Activated CD8-positive, alpha-beta memory T cell treated with anti-CD3 and anti-CD28 coated beads, Interleukin-2, amount 50 U/mL, for 1 hour (primary cell): Measurements from ENCODE around the gene HGF.
"Not testable (repeated sequence)": the region's sequence is repeated elsewhere in the genome, so short reads cannot be mapped to it uniquely, and the experiment has no call there.

Experiments used
- DNase-seq: peaks from one replicate; pipeline ENCODE4 v3.0.0-alpha.2; 2020; ENCODE audit errors: extremely low read depth

Gene HGF

GRCh38 chr7:81776161-81776560 is 6.3 kb upstream of the HGF start:
- no peak for DNase-seq

- no peak for DNase-seq
These were observed 5.7 kb upstream of the HGF start for GRCh38 chr7:81775560-81775959.

GRCh38 chr7:81774551-81774950 is 4.7 kb upstream of the HGF start:
- no peak for DNase-seq

GRCh38 chr7:81770728-81771223 is 929 bp upstream of the HGF start:
- no peak for DNase-seq

- no peak for DNase-seq
These were observed 682 bp downstream of the HGF start for GRCh38 chr7:81768951-81769778.

- DNase-seq, result no peak
These were observed 1.9 kb downstream of the HGF start for GRCh38 chr7:81767926-81768325.

GRCh38 chr7:81761821-81762220 is 8.0 kb downstream of the HGF start:
- DNase-seq, result no peak

- no peak for DNase-seq
These were observed 8.8 kb downstream of the HGF start for GRCh38 chr7:81761031-81761430.

- DNase-seq, result no peak
These were observed 14.7 kb downstream of the HGF start for GRCh38 chr7:81754918-81755696.

GRCh38 chr7:81753392-81753791 is 16.5 kb downstream of the HGF start:
- no peak for DNase-seq

- DNase-seq, result no peak
These were observed 17.5 kb downstream of the HGF start for GRCh38 chr7:81752318-81752714.

GRCh38 chr7:81751619-81752317 is 18.1 kb downstream of the HGF start:
- DNase-seq, result no peak

GRCh38 chr7:81745637-81746036 is 24.2 kb downstream of the HGF start:
- DNase-seq, result no peak

GRCh38 chr7:81744389-81744788 is 25.5 kb downstream of the HGF start:
- DNase-seq, result no peak

GRCh38 chr7:81743665-81744064 is 26.2 kb downstream of the HGF start:
- DNase-seq, result no peak

GRCh38 chr7:81743201-81743600 is 26.6 kb downstream of the HGF start:
- DNase-seq, result no peak

- no peak for DNase-seq
These were observed 29.4 kb downstream of the HGF start for GRCh38 chr7:81740403-81740802.

GRCh38 chr7:81736091-81736490 is 33.8 kb downstream of the HGF start:
- no peak for DNase-seq

GRCh38 chr7:81725812-81726127 is 44.1 kb downstream of the HGF start:
- DNase-seq, result no peak

GRCh38 chr7:81725003-81725811 is 44.6 kb downstream of the HGF start:
- no peak for DNase-seq

- DNase-seq, result not testable (repeated sequence)
These were observed 47.6 kb downstream of the HGF start for GRCh38 chr7:81722250-81722649.

GRCh38 chr7:81721437-81721836 is 48.4 kb downstream of the HGF start:
- no peak for DNase-seq
